Hepatocyte (in vitro differentiated cells): ENCODE data around the gene IFT122.

Experiments
- CTCF ChIP-seq: fragments of 200-600 bp; sonication (generic); IDR thresholded peaks from 2 replicates; pipeline ENCODE4 v1.5.1; 2016; ENCODE audit warnings: antibody characterized with exemption, mild to moderate bottlenecking; ENCODE audit not compliant: poor library complexity
- EZH2 ChIP-seq: fragments of 200-600 bp; sonication (generic); IDR thresholded peaks from 2 replicates; pipeline ENCODE4 v1.6.1; 2016; ENCODE audit warnings: antibody characterized with exemption, mild to moderate bottlenecking, borderline replicate concordance
- EZH2phosphoT487 ChIP-seq: fragments of 200-600 bp; sonication (generic); IDR thresholded peaks from one replicate; pipeline ENCODE4 v1.6.1; 2018; ENCODE audit warnings: antibody characterized with exemption, mild to moderate bottlenecking, low read depth, moderate library complexity; ENCODE audit not compliant: unreplicated experiment, severe bottlenecking

GRCh38 chr3:129531699-129532098 lies 91.7 kb downstream of the IFT122 start:
- no peak for TF ChIP-seq CTCF
- no peak for TF ChIP-seq EZH2
- no peak for TF ChIP-seq EZH2phosphoT487
